HEK293T (cell line): ENCODE data around the gene LILRB3.
"Not testable (repeated sequence)": the region's sequence is repeated elsewhere in the genome, so short reads cannot be mapped to it uniquely, and the experiment has no call there.

Experiments
- CTCF ChIA-PET: fragments of 350-600 bp; formaldehyde crosslinking; extraction: SDS; loops from one replicate; lab custom pipeline; 2021; ENCODE audit warnings: antibody characterized with exemption, inconsistent platforms; lab: Yijun Ruan, JAX
- POLR2A ChIA-PET: fragments of 350-600 bp; formaldehyde crosslinking; extraction: SDS; loops from one replicate; lab custom pipeline; 2020; ENCODE audit warnings: antibody characterized with exemption, inconsistent platforms; lab: Yijun Ruan, JAX
- DNase-seq: peaks from one replicate; pipeline ENCODE4 v3.0.0; 2012; ENCODE audit warnings: mixed read lengths; ENCODE audit errors: extremely low spot score
- ARNT ChIP-seq: fragments of 450-650 bp; IDR thresholded peaks from 2 replicates; pipeline ENCODE4 v1.6.1; 2017; ENCODE audit warnings: mild to moderate bottlenecking
- BHLHE40 ChIP-seq: fragments of 450-650 bp; IDR thresholded peaks from 2 replicates; pipeline ENCODE4 v1.6.1; 2016; ENCODE audit warnings: mild to moderate bottlenecking, moderate library complexity, borderline replicate concordance
- CTBP1 ChIP-seq: fragments of 450-650 bp; IDR thresholded peaks from 2 replicates; pipeline ENCODE4 v1.6.1; 2016; ENCODE audit warnings: borderline replicate concordance
- ELF4 ChIP-seq: fragments of 450-650 bp; IDR thresholded peaks from 2 replicates; pipeline ENCODE4 v1.6.1; 2017; ENCODE audit warnings: antibody characterized with exemption
- FOXA1 ChIP-seq: fragments of 450-650 bp; IDR thresholded peaks from 2 replicates; pipeline ENCODE4 v1.6.1; 2016; ENCODE audit warnings: mild to moderate bottlenecking
- FOXK2 ChIP-seq: fragments of 450-650 bp; IDR thresholded peaks from 2 replicates; pipeline ENCODE4 v1.6.1; 2016; ENCODE audit warnings: mild to moderate bottlenecking
- FOXM1 ChIP-seq: fragments of 450-650 bp; IDR thresholded peaks from 2 replicates; pipeline ENCODE4 v1.6.1; 2017; ENCODE audit warnings: mild to moderate bottlenecking, borderline replicate concordance
- HDGF ChIP-seq: fragments of 450-650 bp; IDR thresholded peaks from 2 replicates; pipeline ENCODE4 v1.6.1; 2017; ENCODE audit warnings: antibody characterized with exemption, borderline replicate concordance
- L3MBTL2 ChIP-seq: fragments of 450-650 bp; conservative IDR thresholded peaks from 2 replicates; pipeline ENCODE4 v1.6.1; 2016; ENCODE audit warnings: mild to moderate bottlenecking
- LEF1 ChIP-seq: fragments of 450-650 bp; IDR thresholded peaks from 2 replicates; pipeline ENCODE4 v1.6.1; 2017; ENCODE audit warnings: mild to moderate bottlenecking, borderline replicate concordance
- NFRKB ChIP-seq: fragments of 450-650 bp; IDR thresholded peaks from 2 replicates; pipeline ENCODE4 v1.6.1; 2016; ENCODE audit warnings: mild to moderate bottlenecking, moderate library complexity
- SP1 ChIP-seq: fragments of 450-650 bp; IDR thresholded peaks from 2 replicates; pipeline ENCODE4 v1.6.1; 2017
- SUZ12 ChIP-seq: fragments of 450-650 bp; IDR thresholded peaks from 2 replicates; pipeline ENCODE4 v1.6.1; 2016; ENCODE audit warnings: mild to moderate bottlenecking
- TARDBP ChIP-seq: fragments of 450-650 bp; IDR thresholded peaks from 2 replicates; pipeline ENCODE4 v1.6.1; 2016
- ZNF384 ChIP-seq: fragments of 450-650 bp; IDR thresholded peaks from 2 replicates; pipeline ENCODE4 v1.6.1; 2016
- TF ChIP-seq, protein P1 (sequence below): fragments of 450-650 bp; IDR thresholded peaks from 2 replicates; pipeline ENCODE4 v1.6.1; 2016

LILRB3 gene

DNA sequence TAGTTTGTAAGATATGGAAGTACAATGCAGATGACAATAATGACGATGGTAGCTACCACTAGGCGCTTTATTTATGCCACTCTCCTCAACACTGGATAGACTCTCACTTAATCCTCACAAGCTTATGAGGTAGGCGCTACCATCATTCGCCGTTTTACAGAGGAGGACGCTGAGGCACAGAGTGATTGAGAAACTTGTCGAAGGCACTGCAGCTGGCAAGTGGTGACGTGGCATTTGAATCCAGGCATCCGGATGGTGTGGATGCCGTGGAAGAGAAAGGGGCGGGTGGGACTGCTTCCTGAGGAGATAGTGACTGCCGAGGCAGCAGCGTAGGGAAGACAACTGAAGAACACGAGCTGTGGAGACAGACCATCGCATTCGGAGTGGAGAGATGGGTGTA, 23.4 kb downstream of the LILRB3 start:
- no peak for DNase-seq
- TF ChIP-seq ELF4: no peak
- TF ChIP-seq FOXK2: no peak
- TF ChIP-seq ARNT: no peak
- TF ChIP-seq SUZ12: no peak
- TF ChIP-seq FOXA1: no peak
- TF ChIP-seq SP1: no peak
- TF ChIP-seq ZNF384: no peak
- TF ChIP-seq, protein P1, sequence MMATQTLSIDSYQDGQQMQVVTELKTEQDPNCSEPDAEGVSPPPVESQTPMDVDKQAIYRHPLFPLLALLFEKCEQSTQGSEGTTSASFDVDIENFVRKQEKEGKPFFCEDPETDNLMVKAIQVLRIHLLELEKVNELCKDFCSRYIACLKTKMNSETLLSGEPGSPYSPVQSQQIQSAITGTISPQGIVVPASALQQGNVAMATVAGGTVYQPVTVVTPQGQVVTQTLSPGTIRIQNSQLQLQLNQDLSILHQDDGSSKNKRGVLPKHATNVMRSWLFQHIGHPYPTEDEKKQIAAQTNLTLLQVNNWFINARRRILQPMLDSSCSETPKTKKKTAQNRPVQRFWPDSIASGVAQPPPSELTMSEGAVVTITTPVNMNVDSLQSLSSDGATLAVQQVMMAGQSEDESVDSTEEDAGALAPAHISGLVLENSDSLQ: no peak
- TF ChIP-seq LEF1: no peak
- no peak for TF ChIP-seq FOXM1
- no peak for TF ChIP-seq BHLHE40
- ChIA-PET POLR2A (interaction anchor here (2.3 to 3.4 kb wide), 2 partner anchors 9 to 40 kb away, joined by 7 to 76 read pairs; partner anchors contain the start of genes LENG1, MBOAT7 and TSEN34), CTCF (no interaction called here)

DNA sequence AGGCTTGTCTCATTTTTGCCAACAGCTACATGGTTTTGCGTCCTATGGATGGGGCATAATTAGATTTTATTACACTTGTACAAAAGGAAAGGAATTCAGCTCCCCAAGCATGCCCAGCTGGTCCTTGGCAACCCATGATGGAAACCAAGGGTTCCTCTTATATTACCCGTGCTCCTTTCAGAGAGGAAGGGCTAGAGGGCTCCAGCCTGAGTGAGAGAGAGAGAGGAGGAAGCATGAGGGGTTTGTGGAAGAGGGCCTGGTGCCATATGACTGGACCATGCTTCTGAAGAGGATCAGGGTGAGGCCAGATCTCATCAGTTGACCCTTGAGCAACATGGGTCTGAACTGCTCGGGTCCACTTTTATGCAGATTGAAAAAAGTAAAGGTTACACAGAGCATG, 25.7 kb downstream of the LILRB3 start:
- no peak for DNase-seq
- POLR2A ChIA-PET: no interaction called here
- TF ChIP-seq ELF4: no peak
- TF ChIP-seq SUZ12: no peak
- no peak for TF ChIP-seq ARNT
- TF ChIP-seq NFRKB: no peak
- TF ChIP-seq CTBP1: no peak
- TF ChIP-seq L3MBTL2: no peak
- TF ChIP-seq HDGF: no peak
- TF ChIP-seq, protein P1: no peak
- TF ChIP-seq SP1: no peak
- no peak for TF ChIP-seq FOXK2
- TF ChIP-seq LEF1: no peak
- TF ChIP-seq ZNF384: no peak
- TF ChIP-seq FOXA1: no peak
- TF ChIP-seq BHLHE40: no peak
- TF ChIP-seq FOXM1: no peak
- no peak for TF ChIP-seq TARDBP
- CTCF ChIA-PET: no interaction called here

DNA sequence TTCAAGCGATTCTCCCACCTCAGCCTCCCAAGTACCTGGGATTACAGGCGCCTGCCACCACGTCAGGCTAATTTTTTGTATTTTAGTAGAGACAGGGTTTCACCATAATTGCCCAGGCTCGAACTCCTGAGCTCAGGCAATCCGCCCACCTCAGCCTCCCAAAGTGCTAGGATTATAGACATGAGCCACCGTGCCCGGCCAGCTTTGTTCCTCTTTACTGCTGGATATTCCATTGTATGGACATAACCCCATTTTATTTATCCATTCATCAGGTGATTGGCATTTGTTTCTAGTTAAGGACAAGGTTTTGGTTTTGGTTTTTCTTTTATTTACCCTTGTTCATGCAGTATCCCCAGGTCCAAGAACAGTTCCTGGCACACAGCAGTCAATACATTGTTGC, 26.3 kb downstream of the LILRB3 start:
- no peak for TF ChIP-seq FOXM1
- TF ChIP-seq CTBP1: no peak
- no peak for TF ChIP-seq HDGF
- no peak for TF ChIP-seq SP1
- TF ChIP-seq SUZ12: no peak
- TF ChIP-seq LEF1: no peak
- TF ChIP-seq ARNT: no peak
- TF ChIP-seq, protein P1: no peak
- TF ChIP-seq ELF4: no peak
- TF ChIP-seq BHLHE40: no peak
- CTCF ChIA-PET: no interaction called here
- no peak for DNase-seq
- POLR2A ChIA-PET: no interaction called here

DNA sequence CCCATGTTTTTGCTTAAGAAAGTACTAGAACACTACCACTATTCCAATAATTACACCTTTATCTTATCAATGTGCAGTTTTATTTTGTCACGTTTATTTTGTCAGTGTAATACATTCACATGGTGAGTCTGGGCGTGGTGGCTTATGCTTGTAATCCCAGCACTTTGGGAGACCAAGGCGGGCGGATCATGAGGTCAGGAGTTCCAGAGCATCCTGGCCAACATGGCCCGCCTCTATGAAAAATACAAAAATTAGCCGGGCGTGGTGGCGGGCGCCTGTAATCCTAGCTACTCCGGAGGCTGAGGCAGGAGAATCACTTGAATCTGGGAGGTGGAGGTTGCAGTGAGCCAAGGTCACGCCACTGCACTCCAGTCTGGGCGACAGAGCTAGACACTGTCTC, 28.3 kb downstream of the LILRB3 start:
- CTCF ChIA-PET, POLR2A ChIA-PET: not testable (repeated sequence)

DNA sequence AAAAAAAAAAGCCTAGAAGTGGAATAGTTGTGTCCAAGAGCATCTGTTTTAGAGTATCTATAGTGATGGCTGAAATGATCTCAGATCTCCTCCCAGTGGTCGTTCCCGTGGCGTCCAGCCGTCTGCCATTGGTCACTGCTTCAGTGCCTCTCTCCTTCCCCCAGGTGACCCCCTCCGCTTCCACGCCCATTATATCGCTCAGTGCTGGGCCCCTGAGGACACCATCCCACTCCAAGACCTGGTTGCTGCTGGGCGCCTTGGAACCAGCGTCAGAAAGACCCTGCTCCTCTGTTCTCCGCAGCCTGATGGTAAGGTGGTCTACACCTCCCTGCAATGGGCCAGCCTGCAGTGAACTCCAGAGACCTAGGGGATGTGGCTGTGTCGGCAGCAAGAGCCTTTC, 29.8 kb downstream of the LILRB3 start:
- POLR2A ChIA-PET: interaction anchor here (5.3 kb wide), 1 partner anchor 7 kb away, joined by 76 read pairs; the partner anchor contains the start of gene RPS9
- CTCF ChIA-PET: no interaction called here
- no peak for DNase-seq
- TF ChIP-seq FOXM1: no peak
- TF ChIP-seq BHLHE40: no peak
- no peak for TF ChIP-seq ARNT
- TF ChIP-seq TARDBP: no peak
- no peak for TF ChIP-seq CTBP1
- no peak for TF ChIP-seq SP1
- no peak for TF ChIP-seq LEF1

More for the DNA sequence above, 28.3 kb downstream of the LILRB3 start:
- DNase-seq: not testable (repeated sequence)

DNA sequence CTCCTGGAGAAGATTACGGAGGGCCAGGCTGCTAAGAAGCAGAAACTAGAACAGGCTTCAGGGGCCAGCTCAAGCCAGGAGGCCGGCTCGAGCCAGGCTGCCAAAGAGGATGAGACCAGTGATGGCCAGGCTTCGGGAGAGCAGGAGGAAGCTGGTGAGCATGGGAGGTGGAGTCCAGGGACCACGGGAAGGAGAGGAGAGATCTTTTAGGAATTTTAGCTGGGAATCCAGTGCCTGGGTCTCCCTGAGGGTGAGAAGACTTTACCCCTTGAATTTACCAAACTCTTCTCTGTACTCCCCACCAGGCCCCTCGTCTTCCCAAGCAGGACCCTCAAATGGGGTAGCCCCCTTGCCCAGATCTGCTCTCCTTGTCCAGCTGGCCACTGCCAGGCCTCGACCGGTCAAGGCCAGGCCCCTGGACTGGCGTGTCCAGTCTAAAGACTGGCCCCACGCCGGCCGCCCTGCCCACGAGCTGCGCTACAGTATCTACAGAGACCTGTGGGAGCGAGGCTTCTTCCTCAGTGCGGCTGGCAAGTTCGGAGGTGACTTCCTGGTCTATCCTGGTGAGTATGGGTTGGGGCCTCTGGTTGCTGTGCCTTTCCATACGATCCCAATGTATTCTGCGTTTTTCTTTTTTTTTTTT, 30.9 kb downstream of the LILRB3 start:
- ChIA-PET POLR2A (interaction anchor here (0.9 to 5.7 kb wide), 5 partner anchors 8 to 55 kb away, joined by 4 to 76 read pairs (median 5); partner anchors contain the start of genes CNOT3, RPS9 and TMC4), CTCF (interaction anchor here (0.5 to 0.7 kb wide), 3 partner anchors 9 to 1929 kb away, joined by 3 to 4 read pairs (median 3); partner anchors contain the start of gene ZNF787)
- TF ChIP-seq FOXA1 (no peak), HDGF (no peak), SUZ12 (no peak), FOXM1 (no peak), FOXK2 (no peak), NFRKB (no peak), CTBP1 (no peak), TARDBP (no peak), ZNF384 (no peak), L3MBTL2 (no peak), SP1 (no peak), ARNT (no peak), LEF1 (no peak), BHLHE40 (no peak)
- TF ChIP-seq, protein P1: no peak
- DNase-seq: no peak
